Vagina (tissue), 2 donors: Measurements from ENCODE around the gene AQP11.

ENCODE experiments used
- CTCF ChIP-seq, 3 experiments: fragments of 450-650 bp in 2 of 3; fragments of 200-600 bp in 1 of 3; sonication (generic) in 1 of 3; IDR thresholded peaks; one replicate each; pipeline ENCODE4 v1.5.1; 2017 to 2019; ENCODE audit warnings: antibody characterized with exemption in 3 of 3, mild to moderate bottlenecking in 2 of 3, moderate library complexity in 2 of 3
- POLR2A ChIP-seq, 2 donors: fragments of 450-650 bp; IDR thresholded peaks; one replicate each; pipeline ENCODE4 v1.6.1; 2017; ENCODE audit warnings: antibody characterized with exemption in 2 of 2, mild to moderate bottlenecking in 2 of 2, moderate library complexity in 2 of 2

- TF ChIP-seq CTCF (IDR thresholded peaks at IDR 0.05) (no peak), POLR2A (IDR thresholded peaks at IDR 0.05) (no peak)
Observed at GRCh38 chr11:77569676-77570070, 20.1 kb upstream of the AQP11 start.
